GM11168 (cell line): ENCODE data around the gene ASB10.

Experiments
- in situ Hi-C: fragments of 300-500 bp; cut with MboI; formaldehyde crosslinking; loops from one replicate; pipeline ENCODE4 v1.12.0; 2022; ENCODE audit warnings: low sequenced_read_pairs; ENCODE audit not compliant: unreplicated experiment

Gene ASB10

GRCh38 chr7:151139071-151139790 lies 47.8 kb downstream of the ASB10 start:
- in situ Hi-C loops = no loop called here

GRCh38 chr7:151138153-151138851 lies 48.7 kb downstream of the ASB10 start:
- in situ Hi-C loops = no loop called here

- in situ Hi-C loops = no loop called here
Measured at GRCh38 chr7:151137791-151138152, 49.3 kb downstream of the ASB10 start.

- in situ Hi-C loops = no loop called here
Measured at GRCh38 chr7:151137076-151137675, 49.9 kb downstream of the ASB10 start.

GRCh38 chr7:151135866-151136843 lies 50.9 kb downstream of the ASB10 start:
- in situ Hi-C loops = no loop called here

GRCh38 chr7:151135525-151135845 lies 51.6 kb downstream of the ASB10 start:
- in situ Hi-C loops = no loop called here

GRCh38 chr7:151134743-151135524 lies 52.1 kb downstream of the ASB10 start:
- in situ Hi-C loops = no loop called here

- in situ Hi-C loops = no loop called here
Measured at GRCh38 chr7:151133986-151134742, 52.9 kb downstream of the ASB10 start.

GRCh38 chr7:151133266-151133985 lies 53.6 kb downstream of the ASB10 start:
- in situ Hi-C loops = no loop called here

- in situ Hi-C loops = no loop called here
Measured at GRCh38 chr7:151132461-151133205, 54.4 kb downstream of the ASB10 start.

- in situ Hi-C loops = no loop called here
Measured at GRCh38 chr7:151131592-151132293, 55.3 kb downstream of the ASB10 start.

- in situ Hi-C loops = no loop called here
Measured at GRCh38 chr7:151131224-151131591, 55.8 kb downstream of the ASB10 start.

GRCh38 chr7:151130741-151131157 lies 56.3 kb downstream of the ASB10 start:
- in situ Hi-C loops = no loop called here

- in situ Hi-C loops = no loop called here
Measured at GRCh38 chr7:151129960-151130591, 57.0 kb downstream of the ASB10 start.

- in situ Hi-C loops = no loop called here
Measured at GRCh38 chr7:151129117-151129959, 57.7 kb downstream of the ASB10 start.

- in situ Hi-C loops = no loop called here
Measured at GRCh38 chr7:151128716-151129115, 58.3 kb downstream of the ASB10 start.
